ENCODE results near the gene WDR1.

Gene WDR1

DNA sequence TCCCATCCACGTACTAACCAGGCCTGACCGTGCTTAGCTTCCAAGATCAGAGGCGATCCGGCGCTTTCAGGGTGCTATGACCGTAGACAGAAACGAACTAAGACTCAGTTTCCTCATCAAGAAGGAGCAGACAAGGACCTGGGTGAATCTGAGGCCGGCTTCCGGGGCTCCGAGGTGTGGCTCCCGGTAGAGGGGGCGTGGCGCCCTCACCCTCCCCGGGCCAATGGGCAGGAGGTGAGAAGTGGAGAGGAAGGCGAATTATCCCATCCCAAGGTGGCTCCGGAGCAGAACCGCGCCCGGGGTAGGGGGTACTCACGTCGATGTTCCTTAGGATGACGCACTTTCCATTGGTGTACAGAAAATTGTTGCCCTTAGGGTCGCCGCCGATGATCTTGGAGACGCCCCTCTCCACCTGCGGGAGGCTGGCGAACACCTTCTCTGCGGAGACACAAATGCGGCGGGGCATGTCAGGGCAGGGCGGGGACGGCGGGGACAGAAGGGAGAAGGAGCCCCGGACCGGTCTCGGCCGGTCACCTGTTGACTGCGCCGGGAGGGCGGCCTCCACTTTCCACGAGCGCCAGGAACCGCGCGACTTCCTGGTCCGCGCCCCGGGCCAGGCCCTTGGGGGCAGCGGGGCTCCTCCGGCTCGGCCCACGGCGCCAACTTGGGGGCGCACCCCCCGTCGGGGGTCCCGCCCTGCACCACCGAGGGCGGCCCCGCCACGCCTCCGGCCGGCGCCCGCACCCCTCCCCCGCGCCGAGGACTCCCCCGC lies 616 bp downstream of the WDR1 start:
- DNase-seq (ENCODE audit: insufficient read length, low spot score) (no peak), FAIRE-seq (no peak)

DNA sequence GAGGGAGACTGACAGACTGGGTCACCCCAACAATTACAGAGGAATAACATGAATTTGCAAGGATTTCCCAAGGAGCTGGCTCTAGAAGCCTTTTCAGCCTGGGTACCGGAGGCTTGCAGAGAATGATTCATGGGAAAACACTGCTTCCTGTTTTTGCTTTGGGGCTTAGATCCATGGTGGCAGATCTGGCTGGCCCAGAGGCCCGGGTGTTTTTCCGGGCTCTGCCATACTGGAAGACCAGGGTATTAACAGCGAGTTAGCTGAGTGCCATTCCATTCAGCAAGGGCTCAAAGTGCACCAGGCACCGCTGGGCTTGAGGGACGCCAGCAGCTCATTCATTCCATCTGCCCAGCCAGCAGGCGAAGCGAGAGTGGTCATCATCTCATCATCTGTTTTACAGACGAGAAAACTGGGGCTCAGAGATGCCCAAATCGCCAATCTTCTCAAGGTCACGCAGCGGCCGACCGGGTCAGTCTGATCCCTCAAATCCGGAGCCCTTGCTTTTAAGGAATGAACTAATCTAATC lies 1.3 kb downstream of the WDR1 start:
- DNase-seq (ENCODE audit: insufficient read length, low spot score) (no peak), FAIRE-seq (no peak)

DNA sequence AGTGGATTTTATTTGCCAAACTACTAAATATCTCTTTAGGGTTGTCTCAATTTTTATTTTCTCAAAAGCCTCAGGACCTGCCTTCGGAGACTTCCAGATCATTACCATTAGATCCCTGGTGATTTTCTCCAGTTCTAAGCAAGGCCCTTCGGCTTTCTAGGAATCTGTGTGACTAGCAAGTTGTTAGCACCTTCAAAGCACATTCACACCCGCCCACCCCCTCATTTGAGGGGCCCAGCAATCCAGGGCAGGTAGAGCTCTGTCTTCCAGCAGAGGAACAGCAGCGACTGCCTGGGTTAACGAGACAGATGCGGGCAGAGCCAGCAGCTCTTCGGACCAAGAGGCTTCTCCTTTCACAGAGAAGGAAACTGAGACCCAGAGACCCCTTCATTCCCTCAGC lies 2.0 kb downstream of the WDR1 start:
- FAIRE-seq (no peak), DNase-seq (ENCODE audit: insufficient read length, low spot score) (no peak)

DNA sequence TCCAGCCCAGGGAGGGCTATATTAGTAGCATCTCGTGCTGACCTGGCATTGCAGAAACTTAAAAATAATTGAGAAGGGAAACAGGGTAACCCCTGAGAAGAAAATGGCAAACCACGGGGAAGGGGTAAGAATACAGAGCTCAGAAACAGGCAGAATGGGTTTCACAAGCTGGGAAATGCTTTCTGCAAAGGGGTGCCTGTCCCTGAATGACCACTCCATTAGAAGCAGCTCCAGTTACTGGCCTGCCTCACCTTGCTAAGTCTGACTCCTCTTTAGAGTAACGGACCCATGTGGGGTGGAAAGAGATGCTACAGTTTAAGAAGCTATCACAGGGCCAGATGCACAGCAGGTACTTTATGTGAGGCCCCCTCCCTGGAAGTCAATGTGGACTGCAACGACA lies 2.5 kb downstream of the WDR1 start:
- FAIRE-seq: no peak
- no peak for DNase-seq (ENCODE audit: insufficient read length, low spot score)

DNA sequence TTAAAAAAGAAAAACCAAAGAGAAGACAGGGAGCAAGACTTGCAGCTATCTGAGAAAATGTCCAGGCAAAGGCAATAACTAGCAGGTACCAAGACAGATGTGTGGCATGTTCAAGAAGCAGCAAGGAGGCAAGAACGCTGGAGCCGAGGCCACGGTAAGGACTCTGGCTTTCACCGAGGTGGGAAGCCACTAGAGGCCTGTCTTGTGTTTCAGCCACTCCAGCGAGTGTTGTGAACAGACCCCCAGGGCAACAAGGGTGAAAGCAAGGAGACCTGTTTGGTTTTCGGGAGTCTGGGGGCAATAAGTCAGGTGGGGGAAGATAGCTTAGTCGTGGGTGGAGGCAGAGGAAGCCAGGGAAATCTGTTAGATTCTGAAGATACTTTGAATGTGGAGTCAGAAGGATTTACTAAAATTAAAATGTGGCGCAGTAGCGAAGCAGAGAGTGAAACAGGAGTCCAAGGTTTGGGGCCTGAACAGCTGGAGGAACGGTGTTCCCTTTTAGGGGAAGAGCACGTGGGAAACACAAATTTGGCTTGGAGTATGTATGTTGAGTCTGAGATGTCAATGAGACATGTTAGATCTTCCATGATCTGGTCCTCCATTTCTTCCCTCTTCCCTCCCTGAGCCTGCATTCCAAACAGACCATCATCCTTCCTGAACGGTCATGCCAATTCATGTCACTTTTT lies 3.1 kb downstream of the WDR1 start:
- DNase-seq (ENCODE audit: insufficient read length, low spot score) (no peak), FAIRE-seq (no peak)

DNA sequence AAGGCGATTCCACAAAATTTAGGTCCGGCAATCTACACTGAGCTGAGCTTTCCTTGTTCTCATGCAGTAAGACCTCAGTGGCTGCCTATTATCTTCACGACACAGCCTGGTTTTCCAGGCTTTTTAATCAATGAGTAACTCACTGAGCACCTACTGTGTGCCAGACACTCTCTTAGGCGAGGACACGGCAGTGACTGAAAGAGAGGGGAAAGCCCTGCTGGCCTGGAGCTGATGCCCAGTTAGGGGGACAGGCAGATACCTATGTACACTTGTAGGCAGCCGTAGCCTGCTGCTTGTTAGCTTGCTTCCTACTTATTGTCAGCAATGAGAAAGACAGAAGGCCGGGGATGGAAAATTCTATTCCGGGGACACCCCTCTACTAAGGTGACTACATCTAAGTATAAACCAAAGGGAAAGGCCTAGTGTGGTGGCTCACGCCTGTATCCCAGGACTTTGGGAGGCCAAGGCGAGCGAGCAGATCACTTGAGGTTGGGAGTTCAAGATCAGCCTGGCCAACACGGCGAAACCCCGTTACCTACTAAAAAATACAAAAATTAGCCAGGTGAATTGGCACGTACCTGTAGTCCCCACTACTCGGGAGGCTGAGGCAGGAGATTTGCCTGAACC lies 3.8 kb downstream of the WDR1 start:
- DNase-seq (ENCODE audit: insufficient read length, low spot score) (no peak), FAIRE-seq (no peak)

DNA sequence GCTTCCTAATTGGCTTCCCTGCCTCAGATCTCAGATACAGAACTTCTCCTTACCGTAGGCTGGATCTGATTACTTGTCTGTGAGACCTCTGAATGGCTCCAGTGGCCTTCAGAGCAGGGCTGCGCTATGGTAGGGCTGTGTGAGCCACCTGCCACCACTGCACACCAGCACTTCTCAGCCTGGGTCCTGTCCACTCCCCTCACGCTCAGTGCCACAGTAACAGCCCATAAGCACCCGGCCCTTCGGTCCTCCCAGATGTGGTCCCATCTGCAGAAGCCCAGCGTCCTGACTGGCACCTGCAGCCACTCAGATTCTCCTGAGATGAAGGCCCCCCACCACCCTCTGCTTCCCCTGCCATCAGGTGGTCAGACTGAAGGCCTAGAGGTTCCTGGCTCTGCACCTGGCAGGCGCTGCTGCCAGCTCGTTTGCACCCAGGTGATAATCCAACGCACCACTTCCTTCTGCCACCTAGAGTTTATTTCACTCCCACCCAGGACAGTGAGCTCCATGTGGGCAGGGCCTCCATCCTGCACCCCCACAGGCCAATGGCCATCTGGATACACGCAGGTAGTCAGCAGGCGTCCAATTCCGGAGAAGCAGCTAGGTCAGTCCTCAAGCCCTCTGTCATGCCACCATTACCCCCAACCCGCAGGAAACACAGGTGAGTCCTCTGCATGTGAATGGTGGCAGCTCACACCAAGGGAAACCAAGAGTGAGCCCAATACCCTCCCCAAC lies 5.4 kb downstream of the WDR1 start:
- no peak for FAIRE-seq
- no peak for DNase-seq (ENCODE audit: insufficient read length, low spot score)

DNA sequence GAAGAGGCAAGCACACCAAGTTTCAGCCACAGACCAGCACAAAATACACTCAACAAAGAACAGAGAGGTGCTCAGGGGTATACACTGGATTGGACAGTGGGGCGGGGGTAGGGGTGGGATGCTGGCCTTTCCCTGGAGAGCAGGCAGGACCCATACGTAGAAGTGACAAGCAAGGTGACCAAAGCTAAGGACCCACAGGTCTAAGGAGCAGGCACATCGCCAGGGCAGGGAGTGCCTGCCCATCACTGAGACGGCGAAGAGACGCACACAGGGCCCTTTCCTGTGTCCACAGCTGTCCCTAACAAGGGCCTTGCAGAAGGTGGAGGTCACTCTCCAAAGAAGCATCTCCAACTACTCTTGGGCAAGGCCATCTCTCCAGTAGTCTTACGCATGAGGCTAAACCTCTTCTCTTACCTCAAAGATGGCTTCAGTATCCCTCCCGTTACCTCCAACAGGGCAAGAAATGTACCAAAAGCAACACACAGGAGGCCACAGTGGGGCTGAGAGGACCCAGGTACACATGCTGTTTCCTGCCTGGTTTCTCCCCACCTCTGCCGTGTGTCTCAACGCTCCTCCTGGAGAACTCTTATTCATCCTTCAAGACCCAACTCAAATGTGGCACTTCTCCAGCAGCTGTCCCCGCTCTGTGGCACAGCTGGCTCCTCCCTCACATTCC lies 6.5 kb downstream of the WDR1 start:
- DNase-seq (ENCODE audit: insufficient read length, low spot score) (no peak), FAIRE-seq (no peak)

DNA sequence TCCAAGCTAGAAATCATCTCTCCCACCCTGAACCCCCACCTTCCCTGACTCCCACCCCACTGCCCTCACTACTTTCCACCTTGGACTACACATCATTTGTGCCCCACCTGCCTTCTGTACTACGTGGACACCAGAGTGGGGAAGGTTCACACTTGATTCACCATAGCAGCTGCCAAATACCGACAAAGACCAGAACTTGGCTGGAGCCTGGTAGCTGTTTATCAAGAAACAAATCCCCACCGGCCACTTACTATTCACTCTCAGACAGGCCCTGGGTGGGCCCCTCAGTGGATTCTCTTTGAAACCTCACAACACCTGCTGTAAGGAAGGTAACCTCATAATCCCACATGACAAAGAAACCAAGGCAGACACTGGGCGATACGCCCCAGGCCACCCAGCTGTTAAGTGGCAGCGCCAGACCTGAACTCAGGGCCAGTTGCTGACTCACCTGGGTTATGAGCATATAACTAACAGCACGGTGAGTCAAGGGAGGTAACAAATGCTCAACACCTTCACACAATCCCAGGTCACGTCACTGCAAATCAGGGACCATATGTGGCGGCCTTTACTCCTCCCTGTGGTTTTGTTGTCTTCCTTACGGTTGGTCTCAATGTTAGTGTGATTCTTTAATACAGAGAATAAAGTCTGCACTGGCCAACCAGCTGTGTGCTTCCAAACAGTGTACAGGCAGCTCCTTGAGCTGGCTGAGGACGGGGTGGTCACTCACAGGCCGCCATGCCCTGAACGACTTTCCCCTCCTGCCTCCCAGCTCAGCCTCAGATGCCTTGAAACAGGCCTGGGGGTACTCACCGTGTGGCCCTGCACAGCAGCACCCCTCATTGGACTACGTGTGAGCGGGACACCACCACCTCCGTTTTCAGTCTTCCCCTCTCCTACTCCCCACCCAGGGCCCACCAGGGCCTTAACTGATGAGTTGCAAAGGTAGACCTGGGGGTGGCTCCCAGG lies 7.5 kb downstream of the WDR1 start:
- FAIRE-seq (no peak), DNase-seq (ENCODE audit: insufficient read length, low spot score) (no peak)

DNA sequence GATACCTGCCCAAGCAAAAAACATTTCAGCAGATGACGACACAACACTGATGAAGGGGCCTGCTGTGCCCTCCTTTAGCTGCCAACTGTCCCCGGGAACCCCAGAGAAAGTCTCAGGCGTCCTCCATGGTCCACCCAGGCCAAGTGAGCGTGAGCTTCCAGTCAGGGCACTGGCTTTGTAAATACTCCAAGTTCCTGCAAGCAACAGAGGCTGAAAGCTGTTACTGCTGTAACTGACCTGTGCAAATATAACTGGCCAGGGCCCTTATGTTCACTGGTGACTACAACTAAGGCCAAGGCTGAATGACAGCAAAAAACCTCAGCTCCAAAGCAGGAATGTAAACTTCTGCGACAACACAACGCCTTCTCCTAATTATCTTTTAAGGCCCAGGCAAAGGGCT lies 8.2 kb downstream of the WDR1 start:
- FAIRE-seq (no peak), DNase-seq (ENCODE audit: insufficient read length, low spot score) (no peak)

DNA sequence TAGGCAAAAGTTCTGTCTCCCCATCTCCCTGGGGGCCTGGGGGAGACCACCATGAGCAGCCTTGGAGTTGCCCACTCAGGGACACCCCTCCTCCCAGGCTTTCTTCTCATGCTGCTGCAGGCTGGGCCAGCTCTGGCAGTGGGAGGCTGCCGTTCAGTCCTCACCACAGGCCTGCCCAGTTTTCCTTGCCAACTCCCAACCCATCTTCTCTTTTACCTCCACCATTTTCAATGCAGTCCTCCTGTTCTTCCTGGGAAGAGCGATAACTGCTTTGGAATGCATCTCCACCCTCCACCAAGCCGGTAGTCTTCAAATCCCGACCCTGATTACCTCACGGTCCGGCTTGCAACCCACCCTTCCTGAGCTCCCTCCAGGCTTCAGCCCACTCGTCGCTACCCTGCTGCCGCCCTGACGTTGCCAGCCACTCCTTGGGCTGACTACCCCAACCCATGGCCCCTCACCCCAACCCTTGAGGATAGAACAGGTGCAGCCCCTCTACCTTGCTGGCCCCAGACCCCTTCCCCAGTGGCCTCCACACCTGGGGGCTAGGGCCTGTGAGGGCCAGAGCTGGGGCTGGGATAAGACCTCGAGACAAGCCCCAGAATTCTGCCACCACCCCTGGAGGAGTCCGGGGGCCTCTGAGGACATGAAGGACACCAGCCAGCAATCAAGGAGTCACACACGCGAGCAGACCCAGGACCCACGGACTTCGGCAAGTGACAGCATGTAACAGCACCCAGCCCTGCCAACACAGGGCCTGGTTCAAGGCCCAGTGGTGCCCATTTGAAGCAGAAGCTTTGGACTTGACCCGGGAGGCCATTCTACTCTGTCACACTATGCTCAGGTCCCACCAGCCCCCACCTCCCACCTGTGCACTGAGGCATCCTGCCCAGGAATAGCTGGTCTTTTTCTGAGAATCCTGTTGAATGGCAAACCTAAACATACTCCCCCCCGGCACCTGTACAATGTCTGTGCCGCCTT lies 9.2 kb downstream of the WDR1 start:
- FAIRE-seq (no peak), DNase-seq (ENCODE audit: insufficient read length, low spot score) (no peak)

DNA sequence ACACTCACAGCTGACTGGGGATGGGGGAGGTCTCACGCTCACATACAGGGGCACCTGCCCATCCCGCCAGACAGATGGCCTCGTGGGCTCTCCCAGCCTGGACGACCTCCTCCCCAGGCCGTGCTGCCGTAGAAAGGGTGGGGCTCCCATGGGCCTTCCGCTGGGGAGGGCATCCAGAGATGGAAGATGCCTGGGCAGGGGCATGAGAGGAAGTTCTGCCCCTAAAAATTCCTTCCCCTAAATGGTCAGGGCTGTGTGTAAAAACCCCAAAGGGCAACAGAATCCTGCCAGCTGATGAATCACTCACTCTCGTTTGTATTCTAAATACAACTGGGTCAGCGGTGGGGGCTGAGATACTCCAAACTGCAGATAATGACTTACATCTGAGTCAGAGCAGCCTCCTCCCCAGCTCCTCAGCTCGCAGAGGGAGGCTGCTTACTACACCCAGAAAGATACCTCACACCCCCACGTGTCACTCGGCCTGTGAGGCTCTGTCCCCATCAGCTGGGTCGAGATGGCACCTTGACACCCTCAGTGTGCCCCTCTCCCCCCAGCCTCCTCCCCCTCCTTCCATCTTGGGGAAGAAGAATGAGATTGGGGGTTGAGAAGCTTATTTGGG lies 10.1 kb downstream of the WDR1 start:
- peak; percentile 87 for DNase-seq (ENCODE audit: insufficient read length, low spot score)

DNA sequence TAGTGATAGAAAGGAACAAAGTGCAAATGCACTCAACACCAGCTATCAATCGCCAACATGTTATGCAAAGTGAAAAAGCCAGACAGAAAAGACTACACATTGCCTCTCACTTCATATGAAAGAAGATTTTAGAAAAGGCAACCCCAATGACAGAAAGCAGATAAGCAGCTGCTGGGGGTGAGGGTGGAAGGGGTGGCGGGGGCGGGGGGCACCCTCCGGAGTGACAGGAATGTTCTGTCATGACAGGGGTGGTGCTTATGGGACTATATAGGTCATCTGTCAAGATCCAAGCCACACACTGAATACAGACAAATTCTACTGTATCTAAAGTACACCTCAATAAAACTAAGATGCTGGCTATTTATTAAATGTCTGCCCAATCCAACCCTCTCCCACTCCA lies 10.7 kb downstream of the WDR1 start:
- FAIRE-seq (no peak), DNase-seq (ENCODE audit: insufficient read length, low spot score) (no peak)

More for the DNA sequence above, 10.1 kb downstream of the WDR1 start:
- FAIRE-seq: peak; percentile 96

DNA sequence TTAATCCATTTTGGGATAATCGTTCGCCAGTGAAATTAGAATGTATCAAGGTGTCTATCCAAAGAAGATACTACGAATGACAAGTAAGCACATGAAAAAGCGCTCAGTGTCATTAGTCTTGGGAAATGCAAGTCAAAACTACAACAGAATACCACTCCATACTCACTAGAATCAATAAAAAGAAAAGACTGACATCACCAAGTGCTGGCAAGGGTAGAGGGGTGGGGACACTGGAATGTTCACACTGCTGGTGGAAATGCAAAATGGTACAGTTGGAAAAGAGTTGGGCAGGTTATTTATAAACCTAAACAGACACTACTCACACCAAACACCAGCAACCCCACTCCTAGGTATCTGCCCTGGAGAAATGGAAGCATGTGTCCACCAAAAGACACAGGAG lies 11.2 kb downstream of the WDR1 start:
- DNase-seq (ENCODE audit: insufficient read length, low spot score): no peak
- no peak for FAIRE-seq

DNA sequence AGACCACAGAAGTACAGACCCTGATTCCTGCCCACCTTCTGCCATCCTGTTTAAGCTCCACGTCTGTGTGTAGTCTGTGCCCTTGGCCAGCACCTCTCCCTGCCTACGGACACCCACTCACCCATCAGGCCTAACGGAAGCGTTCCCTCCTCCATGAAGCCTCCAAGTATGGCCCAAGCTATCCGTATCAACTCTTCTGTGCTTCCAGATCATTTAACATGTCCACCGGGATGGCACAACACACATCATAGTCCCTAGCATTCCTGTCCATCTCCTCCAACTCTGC lies 11.7 kb downstream of the WDR1 start:
- DNase-seq (ENCODE audit: insufficient read length, low spot score) (no peak), FAIRE-seq (no peak)

DNA sequence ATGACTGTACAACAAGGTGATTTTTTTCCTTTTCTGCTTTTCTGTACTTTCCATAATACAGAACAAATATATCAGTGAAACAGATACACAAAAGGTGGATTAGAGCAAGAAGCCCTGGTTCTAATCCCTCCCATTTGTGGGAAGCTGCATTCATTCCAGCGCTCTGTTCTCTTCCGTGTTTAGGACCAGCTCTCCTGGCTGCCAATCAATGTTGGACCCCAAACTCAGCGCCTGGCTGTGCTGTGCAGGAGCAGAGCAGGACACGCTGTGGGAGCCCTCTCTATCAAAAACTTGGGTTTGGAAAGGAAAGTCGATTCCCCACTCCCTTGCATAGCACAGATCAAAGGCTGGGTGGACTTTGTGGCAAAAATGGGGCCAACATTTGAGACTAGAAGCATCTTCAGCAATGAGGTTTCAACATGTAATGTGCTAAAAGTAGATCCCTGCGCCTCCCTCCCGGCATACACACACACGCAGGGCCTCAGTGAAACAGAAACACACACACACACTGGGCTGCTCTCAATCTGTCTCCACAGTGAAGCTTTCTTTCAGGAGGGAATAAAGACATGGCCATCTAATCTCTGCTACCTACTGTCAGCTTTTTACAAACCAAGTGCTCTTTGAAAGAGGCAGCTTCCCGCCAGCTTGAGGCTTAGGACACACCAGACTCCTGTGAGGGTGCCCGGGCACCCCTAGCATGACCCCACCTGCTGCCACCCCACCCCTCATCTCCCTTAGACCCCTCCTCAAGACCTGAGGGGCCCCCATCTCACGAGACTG lies 12.2 kb downstream of the WDR1 start:
- DNase-seq (ENCODE audit: insufficient read length, low spot score): no peak
- no peak for FAIRE-seq
